HEK293 (cell line): ENCODE results near the gene MAGEC3.

ENCODE experiments used
- CTCF ChIA-PET: fragments of 350-600 bp; formaldehyde crosslinking; extraction: SDS; loops from one replicate; lab custom pipeline; 2021; ENCODE audit warnings: antibody characterized with exemption; lab: Yijun Ruan, JAX
- POLR2A ChIA-PET: fragments of 300-600 bp; formaldehyde crosslinking; extraction: SDS; loops from one replicate; lab custom pipeline; 2020; ENCODE audit warnings: antibody characterized with exemption, inconsistent platforms; lab: Yijun Ruan, JAX
- H3K27ac ChIP-seq: fragments of 200-500 bp; sonication (Bioruptor generic); 2 replicates; pipeline ENCODE4 v1.5.1; 2014; ENCODE audit warnings: low read depth, low read length, control low read depth, inconsistent platforms; ENCODE audit errors: extremely low read depth
- H3K36me3 ChIP-seq, 2 experiments: fragments of 200-500 bp in 1 of 2; sonication (Bioruptor generic) in 1 of 2; 1 replicate in 1 of 2; 2 replicates in 1 of 2; pipeline ENCODE4 v1.5.1; 2014 to 2017; ENCODE audit warnings: inconsistent platforms in 2 of 2, low read length in 2 of 2; ENCODE audit not compliant: control insufficient read depth in 2 of 2, insufficient read depth in 1 of 2
- H3K4me1 ChIP-seq: fragments of 200-500 bp; sonication (Bioruptor generic); 2 replicates; pipeline ENCODE4 v1.5.1; 2014; ENCODE audit warnings: mild to moderate bottlenecking, low read length, inconsistent platforms; ENCODE audit not compliant: control insufficient read depth, insufficient read depth
- H3K4me3 ChIP-seq: 2 replicates; pipeline ENCODE4 v1.5.1; 2011; ENCODE audit warnings: low read depth, mild to moderate bottlenecking, control low read depth, low read length, moderate library complexity
- H3K9me3 ChIP-seq: fragments of 200-500 bp; sonication (Bioruptor generic); 2 replicates; pipeline ENCODE4 v1.5.1; 2014; ENCODE audit warnings: low read depth, low read length, inconsistent platforms; ENCODE audit not compliant: control insufficient read depth, insufficient read depth
- SCRT1 ChIP-seq: fragments of 450-650 bp; formaldehyde crosslinking; IDR thresholded peaks from 2 replicates; pipeline ENCODE4 v1.5.1; 2016; ENCODE audit warnings: missing biosample characterization, missing genetic modification characterization, borderline replicate concordance
- WT1 ChIP-seq: fragments of 450-650 bp; formaldehyde crosslinking; IDR thresholded peaks from 2 replicates; pipeline ENCODE4 v1.5.1; 2016; ENCODE audit warnings: missing biosample characterization, missing genetic modification characterization
- YY2 ChIP-seq: fragments of 450-650 bp; formaldehyde crosslinking; IDR thresholded peaks from 2 replicates; pipeline ENCODE4 v1.5.1; 2016; ENCODE audit warnings: missing biosample characterization, missing genetic modification characterization
- ZBTB8A ChIP-seq: fragments of 450-650 bp; formaldehyde crosslinking; IDR thresholded peaks from 2 replicates; pipeline ENCODE4 v1.5.1; 2016; ENCODE audit warnings: missing biosample characterization, missing genetic modification characterization
- ZNF155 ChIP-seq: fragments of 450-650 bp; formaldehyde crosslinking; IDR thresholded peaks from 2 replicates; pipeline ENCODE4 v1.5.1; 2016; ENCODE audit warnings: missing biosample characterization, missing genetic modification characterization
- ZNF292 ChIP-seq: fragments of 450-650 bp; formaldehyde crosslinking; IDR thresholded peaks from 2 replicates; pipeline ENCODE4 v1.5.1; 2016; ENCODE audit warnings: low read depth, missing biosample characterization, missing genetic modification characterization, borderline replicate concordance
- ZNF311 ChIP-seq: fragments of 450-650 bp; formaldehyde crosslinking; IDR thresholded peaks from 2 replicates; pipeline ENCODE4 v1.5.1; 2017; ENCODE audit warnings: missing biosample characterization, missing genetic modification characterization, borderline replicate concordance
- ZNF335 ChIP-seq: fragments of 450-650 bp; formaldehyde crosslinking; conservative IDR thresholded peaks from 2 replicates; pipeline ENCODE4 v1.5.1; 2016; ENCODE audit warnings: missing biosample characterization, missing genetic modification characterization
- ZNF433 ChIP-seq: fragments of 450-650 bp; formaldehyde crosslinking; IDR thresholded peaks from 2 replicates; pipeline ENCODE4 v1.5.1; 2016; ENCODE audit warnings: missing biosample characterization, missing genetic modification characterization, low read depth
- ZNF555 ChIP-seq: fragments of 450-650 bp; formaldehyde crosslinking; conservative IDR thresholded peaks from 2 replicates; pipeline ENCODE4 v1.5.1; 2017; ENCODE audit warnings: missing biosample characterization, mild to moderate bottlenecking, missing genetic modification characterization, inconsistent platforms
- ZNF600 ChIP-seq: fragments of 450-650 bp; formaldehyde crosslinking; IDR thresholded peaks from 2 replicates; pipeline ENCODE4 v1.5.1; 2016; ENCODE audit warnings: missing biosample characterization, missing genetic modification characterization
- ZNF670 ChIP-seq: fragments of 450-650 bp; formaldehyde crosslinking; IDR thresholded peaks from 2 replicates; pipeline ENCODE4 v1.5.1; 2016; ENCODE audit warnings: missing biosample characterization, missing genetic modification characterization, low read depth
- ZNF677 ChIP-seq: fragments of 450-650 bp; IDR thresholded peaks from 2 replicates; pipeline ENCODE4 v1.5.0; 2018; ENCODE audit warnings: missing biosample characterization, mild to moderate bottlenecking, missing genetic modification characterization, moderate library complexity
- ZSCAN16 ChIP-seq: fragments of 450-650 bp; formaldehyde crosslinking; IDR thresholded peaks from 2 replicates; pipeline ENCODE4 v1.5.1; 2016; ENCODE audit warnings: missing biosample characterization, missing genetic modification characterization
- ZXDB ChIP-seq: fragments of 450-650 bp; formaldehyde crosslinking; IDR thresholded peaks from 2 replicates; pipeline ENCODE4 v1.5.1; 2016; ENCODE audit warnings: missing biosample characterization, missing genetic modification characterization
- TF ChIP-seq, protein P1 (sequence below): fragments of 450-650 bp; formaldehyde crosslinking; IDR thresholded peaks from 2 replicates; pipeline ENCODE4 v1.5.1; 2017; ENCODE audit warnings: missing biosample characterization, mild to moderate bottlenecking, missing genetic modification characterization, moderate library complexity
- TF ChIP-seq, protein P2 (sequence below): fragments of 450-650 bp; formaldehyde crosslinking; IDR thresholded peaks from 2 replicates; pipeline ENCODE4 v1.5.1; 2016; ENCODE audit warnings: missing biosample characterization, missing genetic modification characterization, borderline replicate concordance
- TF ChIP-seq, protein P3 (sequence below): fragments of 450-650 bp; formaldehyde crosslinking; IDR thresholded peaks from 2 replicates; pipeline ENCODE4 v1.5.0; 2017; ENCODE audit warnings: missing biosample characterization, missing genetic modification characterization, borderline replicate concordance

Gene MAGEC3

DNA sequence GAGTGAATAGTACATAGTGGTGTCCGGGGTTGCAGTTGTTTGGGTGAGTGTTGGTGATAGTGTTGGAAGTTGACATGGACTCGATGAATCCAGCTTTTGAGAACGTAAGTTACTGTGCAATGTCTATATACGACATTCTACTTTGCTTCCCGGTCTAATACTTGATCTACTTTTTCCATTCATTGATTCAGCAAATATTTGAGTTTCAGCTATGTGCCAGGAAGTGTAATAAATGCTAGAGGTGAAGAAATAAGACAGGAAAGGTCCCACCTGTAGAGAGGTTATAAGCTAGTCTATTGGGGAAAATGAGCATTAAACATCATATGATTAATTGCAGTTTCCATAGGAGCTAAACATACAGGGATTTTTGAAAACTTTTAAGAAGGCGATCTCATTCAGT is 22.2 kb upstream of the MAGEC3 start:
- POLR2A ChIA-PET = no interaction called here
- H3K4me1 ChIP-seq = no peaks in the 10 kb centered on the region
- H3K27ac ChIP-seq = no peak overlapping the region
- CTCF ChIA-PET = interaction anchor here (0.8 kb wide), 1 partner anchor 55 kb away, joined by 3 read pairs; no protein-coding TSS in a partner anchor
- no peaks in the 10 kb centered on the region for H3K36me3 ChIP-seq
- H3K9me3 ChIP-seq = no peaks in the 10 kb centered on the region
- no peak overlapping the region for H3K4me3 ChIP-seq
- TF ChIP-seq ZBTB8A (tag by site-specific recombination) (no peak), ZNF600 (tag by site-specific recombination) (no peak), ZNF155 (tag by site-specific recombination) (no peak), ZNF335 (tag by site-specific recombination) (no peak), YY2 (tag by site-specific recombination) (no peak), ZNF292 (no peak), ZNF670 (tag by site-specific recombination) (no peak), ZNF677 (tag by site-specific recombination) (no peak), ZNF311 (tag by site-specific recombination) (no peak), ZNF433 (tag by site-specific recombination) (no peak), WT1 (tag by site-specific recombination) (no peak), SCRT1 (tag by site-specific recombination) (no peak), ZXDB (tag by site-specific recombination) (no peak), ZNF555 (tag by site-specific recombination) (no peak), ZSCAN16 (tag by site-specific recombination) (no peak)
- TF ChIP-seq, protein P1, sequence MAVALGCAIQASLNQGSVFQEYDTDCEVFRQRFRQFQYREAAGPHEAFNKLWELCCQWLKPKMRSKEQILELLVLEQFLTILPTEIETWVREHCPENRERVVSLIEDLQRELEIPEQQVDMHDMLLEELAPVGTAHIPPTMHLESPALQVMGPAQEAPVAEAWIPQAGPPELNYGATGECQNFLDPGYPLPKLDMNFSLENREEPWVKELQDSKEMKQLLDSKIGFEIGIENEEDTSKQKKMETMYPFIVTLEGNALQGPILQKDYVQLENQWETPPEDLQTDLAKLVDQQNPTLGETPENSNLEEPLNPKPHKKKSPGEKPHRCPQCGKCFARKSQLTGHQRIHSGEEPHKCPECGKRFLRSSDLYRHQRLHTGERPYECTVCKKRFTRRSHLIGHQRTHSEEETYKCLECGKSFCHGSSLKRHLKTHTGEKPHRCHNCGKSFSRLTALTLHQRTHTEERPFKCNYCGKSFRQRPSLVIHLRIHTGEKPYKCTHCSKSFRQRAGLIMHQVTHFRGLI (tag by site-specific recombination) = no peak
- TF ChIP-seq, protein P2, sequence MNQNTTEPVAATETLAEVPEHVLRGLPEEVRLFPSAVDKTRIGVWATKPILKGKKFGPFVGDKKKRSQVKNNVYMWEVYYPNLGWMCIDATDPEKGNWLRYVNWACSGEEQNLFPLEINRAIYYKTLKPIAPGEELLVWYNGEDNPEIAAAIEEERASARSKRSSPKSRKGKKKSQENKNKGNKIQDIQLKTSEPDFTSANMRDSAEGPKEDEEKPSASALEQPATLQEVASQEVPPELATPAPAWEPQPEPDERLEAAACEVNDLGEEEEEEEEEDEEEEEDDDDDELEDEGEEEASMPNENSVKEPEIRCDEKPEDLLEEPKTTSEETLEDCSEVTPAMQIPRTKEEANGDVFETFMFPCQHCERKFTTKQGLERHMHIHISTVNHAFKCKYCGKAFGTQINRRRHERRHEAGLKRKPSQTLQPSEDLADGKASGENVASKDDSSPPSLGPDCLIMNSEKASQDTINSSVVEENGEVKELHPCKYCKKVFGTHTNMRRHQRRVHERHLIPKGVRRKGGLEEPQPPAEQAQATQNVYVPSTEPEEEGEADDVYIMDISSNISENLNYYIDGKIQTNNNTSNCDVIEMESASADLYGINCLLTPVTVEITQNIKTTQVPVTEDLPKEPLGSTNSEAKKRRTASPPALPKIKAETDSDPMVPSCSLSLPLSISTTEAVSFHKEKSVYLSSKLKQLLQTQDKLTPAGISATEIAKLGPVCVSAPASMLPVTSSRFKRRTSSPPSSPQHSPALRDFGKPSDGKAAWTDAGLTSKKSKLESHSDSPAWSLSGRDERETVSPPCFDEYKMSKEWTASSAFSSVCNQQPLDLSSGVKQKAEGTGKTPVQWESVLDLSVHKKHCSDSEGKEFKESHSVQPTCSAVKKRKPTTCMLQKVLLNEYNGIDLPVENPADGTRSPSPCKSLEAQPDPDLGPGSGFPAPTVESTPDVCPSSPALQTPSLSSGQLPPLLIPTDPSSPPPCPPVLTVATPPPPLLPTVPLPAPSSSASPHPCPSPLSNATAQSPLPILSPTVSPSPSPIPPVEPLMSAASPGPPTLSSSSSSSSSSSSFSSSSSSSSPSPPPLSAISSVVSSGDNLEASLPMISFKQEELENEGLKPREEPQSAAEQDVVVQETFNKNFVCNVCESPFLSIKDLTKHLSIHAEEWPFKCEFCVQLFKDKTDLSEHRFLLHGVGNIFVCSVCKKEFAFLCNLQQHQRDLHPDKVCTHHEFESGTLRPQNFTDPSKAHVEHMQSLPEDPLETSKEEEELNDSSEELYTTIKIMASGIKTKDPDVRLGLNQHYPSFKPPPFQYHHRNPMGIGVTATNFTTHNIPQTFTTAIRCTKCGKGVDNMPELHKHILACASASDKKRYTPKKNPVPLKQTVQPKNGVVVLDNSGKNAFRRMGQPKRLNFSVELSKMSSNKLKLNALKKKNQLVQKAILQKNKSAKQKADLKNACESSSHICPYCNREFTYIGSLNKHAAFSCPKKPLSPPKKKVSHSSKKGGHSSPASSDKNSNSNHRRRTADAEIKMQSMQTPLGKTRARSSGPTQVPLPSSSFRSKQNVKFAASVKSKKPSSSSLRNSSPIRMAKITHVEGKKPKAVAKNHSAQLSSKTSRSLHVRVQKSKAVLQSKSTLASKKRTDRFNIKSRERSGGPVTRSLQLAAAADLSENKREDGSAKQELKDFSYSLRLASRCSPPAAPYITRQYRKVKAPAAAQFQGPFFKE = no peak
- TF ChIP-seq, protein P3, sequence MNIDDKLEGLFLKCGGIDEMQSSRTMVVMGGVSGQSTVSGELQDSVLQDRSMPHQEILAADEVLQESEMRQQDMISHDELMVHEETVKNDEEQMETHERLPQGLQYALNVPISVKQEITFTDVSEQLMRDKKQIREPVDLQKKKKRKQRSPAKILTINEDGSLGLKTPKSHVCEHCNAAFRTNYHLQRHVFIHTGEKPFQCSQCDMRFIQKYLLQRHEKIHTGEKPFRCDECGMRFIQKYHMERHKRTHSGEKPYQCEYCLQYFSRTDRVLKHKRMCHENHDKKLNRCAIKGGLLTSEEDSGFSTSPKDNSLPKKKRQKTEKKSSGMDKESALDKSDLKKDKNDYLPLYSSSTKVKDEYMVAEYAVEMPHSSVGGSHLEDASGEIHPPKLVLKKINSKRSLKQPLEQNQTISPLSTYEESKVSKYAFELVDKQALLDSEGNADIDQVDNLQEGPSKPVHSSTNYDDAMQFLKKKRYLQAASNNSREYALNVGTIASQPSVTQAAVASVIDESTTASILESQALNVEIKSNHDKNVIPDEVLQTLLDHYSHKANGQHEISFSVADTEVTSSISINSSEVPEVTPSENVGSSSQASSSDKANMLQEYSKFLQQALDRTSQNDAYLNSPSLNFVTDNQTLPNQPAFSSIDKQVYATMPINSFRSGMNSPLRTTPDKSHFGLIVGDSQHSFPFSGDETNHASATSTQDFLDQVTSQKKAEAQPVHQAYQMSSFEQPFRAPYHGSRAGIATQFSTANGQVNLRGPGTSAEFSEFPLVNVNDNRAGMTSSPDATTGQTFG (tag by site-specific recombination) = no peak
